HepG2 (cell line): ENCODE measurements around the gene OVOL2. TPM values are rescaled to one million over a fixed set of nuclear protein-coding genes. Genes with fewer than 3 reads are reported as not detected.

Experiments used
- ARNTL ChIP-seq: sonication (generic); formaldehyde crosslinking; IDR thresholded peaks from 2 replicates; pipeline ENCODE4 v1.4.0; 2020; ENCODE audit warnings: mild to moderate bottlenecking, missing genetic modification reagents
- DMAP1 ChIP-seq: IDR thresholded peaks from 2 replicates; pipeline ENCODE4 v1.6.1; 2016
- EZH2 ChIP-seq: conservative IDR thresholded peaks from 2 replicates; pipeline ENCODE4 v1.6.1; 2012; ENCODE audit warnings: mild to moderate bottlenecking, low read depth, low read length, moderate library complexity
- HHEX ChIP-seq: IDR thresholded peaks from 2 replicates; pipeline ENCODE4 v1.6.1; 2016; ENCODE audit warnings: control low read depth
- HNRNPL ChIP-seq: fragments of 200-400 bp; formaldehyde crosslinking; IDR thresholded peaks from 2 replicates; pipeline ENCODE4 v1.6.1; 2017; ENCODE audit warnings: mild to moderate bottlenecking, low read depth, low read length
- JUND ChIP-seq: sonication (generic); formaldehyde crosslinking; IDR thresholded peaks from 2 replicates; pipeline ENCODE4 v1.8.0; 2022; ENCODE audit warnings: mild to moderate bottlenecking, missing genetic modification reagents
- POLR2AphosphoS2 ChIP-seq: IDR thresholded peaks from 2 replicates; pipeline ENCODE4 v1.6.1; 2011; ENCODE audit warnings: low read depth, low read length, improper control_type of control experiment
- REXO4 ChIP-seq: sonication (generic); formaldehyde crosslinking; IDR thresholded peaks from 2 replicates; pipeline ENCODE4 v1.8.0; 2022; ENCODE audit warnings: missing genetic modification reagents, mild to moderate bottlenecking, borderline replicate concordance
- RFXANK ChIP-seq: IDR thresholded peaks from 2 replicates; pipeline ENCODE4 v1.6.1; 2016
- SKI ChIP-seq: fragments of 450-650 bp; IDR thresholded peaks from one replicate; pipeline ENCODE4 v1.6.1; 2018; ENCODE audit warnings: mild to moderate bottlenecking; ENCODE audit not compliant: partially characterized antibody
- SMARCE1 ChIP-seq: fragments of 450-650 bp; IDR thresholded peaks from 2 replicates; pipeline ENCODE4 v1.6.1; 2017; ENCODE audit warnings: borderline replicate concordance
- SNAPC5 ChIP-seq: sonication (generic); formaldehyde crosslinking; IDR thresholded peaks from 2 replicates; pipeline ENCODE4 v1.8.1; 2023; ENCODE audit warnings: mild to moderate bottlenecking, missing genetic modification reagents, borderline replicate concordance
- THAP11 ChIP-seq: IDR thresholded peaks from 2 replicates; pipeline ENCODE4 v1.6.1; 2016; ENCODE audit warnings: missing biosample characterization, missing genetic modification reagents
- YY1 ChIP-seq: IDR thresholded peaks from 2 replicates; pipeline ENCODE4 v1.6.1; 2011; ENCODE audit warnings: low read length, low read depth, moderate library complexity, mild to moderate bottlenecking; ENCODE audit not compliant: insufficient read depth, insufficient replicate concordance
- ZBTB20 ChIP-seq: sonication (generic); formaldehyde crosslinking; IDR thresholded peaks from 2 replicates; pipeline ENCODE4 v1.8.1; 2023; ENCODE audit warnings: missing genetic modification reagents, low read depth, mild to moderate bottlenecking, borderline replicate concordance
- ZKSCAN1 ChIP-seq: fragments of 150-350 bp; IDR thresholded peaks from 2 replicates; pipeline ENCODE4 v1.6.1; 2014; ENCODE audit warnings: low read length
- ZNF20 ChIP-seq: sonication (generic); formaldehyde crosslinking; IDR thresholded peaks from 2 replicates; pipeline ENCODE4 v1.4.0; 2020; ENCODE audit warnings: mild to moderate bottlenecking, moderate library complexity, missing genetic modification reagents
- ZNF224 ChIP-seq: sonication (generic); formaldehyde crosslinking; IDR thresholded peaks from 2 replicates; pipeline ENCODE4 v1.5.0; 2020; ENCODE audit warnings: mild to moderate bottlenecking, missing genetic modification reagents
- ZNF333 ChIP-seq: sonication (generic); formaldehyde crosslinking; IDR thresholded peaks from 2 replicates; pipeline ENCODE4 v1.4.0; 2020; ENCODE audit warnings: mild to moderate bottlenecking, missing genetic modification reagents, borderline replicate concordance
- ZNF567 ChIP-seq: sonication (generic); formaldehyde crosslinking; IDR thresholded peaks from 2 replicates; pipeline ENCODE4 v1.8.1; 2023; ENCODE audit warnings: mild to moderate bottlenecking, missing genetic modification reagents, borderline replicate concordance
- ZSCAN12 ChIP-seq: sonication (generic); formaldehyde crosslinking; IDR thresholded peaks from 2 replicates; pipeline ENCODE4 v1.9.0; 2021; ENCODE audit warnings: mild to moderate bottlenecking, missing genetic modification reagents
- polyA plus RNA-seq, 8 experiments: library from polyadenylated mRNA; depleted of rRNA in 3 of 8; stranded (reverse) in 7 of 8; unstranded in 1 of 8; fragments of >200 nt; fragmentation: Illumina TruSeq in 4 of 8; extraction: Trizol in 4 of 8; gene quantifications; 2 replicates each; pipeline versions ENCODE4 v1.2.1 to v1.2.3, GENCODE V29; 2011 to 2016; ENCODE audit warnings: low read depth in 4 of 8, missing spikeins in 1 of 8, mixed read lengths in 1 of 8; ENCODE audit not compliant: insufficient read depth in 1 of 8
- total RNA-seq, 5 experiments: library from RNA; depleted of rRNA; stranded (reverse); fragments of >200 nt; fragmentation: Illumina TruSeq; extraction: Trizol; gene quantifications; 2 replicates each; pipeline ENCODE4 v1.2.3, GENCODE V29; 2016; ENCODE audit warnings: low read depth in 1 of 5
- TF ChIP-seq, protein P1 (sequence below): sonication (generic); formaldehyde crosslinking; IDR thresholded peaks from 2 replicates; pipeline ENCODE4 v1.5.0; 2020; ENCODE audit warnings: mild to moderate bottlenecking, missing genetic modification reagents
- TF ChIP-seq, protein P2 (sequence below): fragments of 450-650 bp; IDR thresholded peaks from 2 replicates; pipeline ENCODE4 v1.6.1; 2017
- TF ChIP-seq, protein P3 (sequence below): sonication (generic); formaldehyde crosslinking; IDR thresholded peaks from 2 replicates; pipeline ENCODE4 v1.4.0; 2020; ENCODE audit warnings: missing genetic modification reagents, mild to moderate bottlenecking, borderline replicate concordance

The OVOL2 gene
- total and polyA plus RNA-seq, 2 of the 13 experiments (the other 11 are each of a cell fraction or from before 2014, with no cell fraction given) = 0.20 to 0.31 TPM

DNA sequence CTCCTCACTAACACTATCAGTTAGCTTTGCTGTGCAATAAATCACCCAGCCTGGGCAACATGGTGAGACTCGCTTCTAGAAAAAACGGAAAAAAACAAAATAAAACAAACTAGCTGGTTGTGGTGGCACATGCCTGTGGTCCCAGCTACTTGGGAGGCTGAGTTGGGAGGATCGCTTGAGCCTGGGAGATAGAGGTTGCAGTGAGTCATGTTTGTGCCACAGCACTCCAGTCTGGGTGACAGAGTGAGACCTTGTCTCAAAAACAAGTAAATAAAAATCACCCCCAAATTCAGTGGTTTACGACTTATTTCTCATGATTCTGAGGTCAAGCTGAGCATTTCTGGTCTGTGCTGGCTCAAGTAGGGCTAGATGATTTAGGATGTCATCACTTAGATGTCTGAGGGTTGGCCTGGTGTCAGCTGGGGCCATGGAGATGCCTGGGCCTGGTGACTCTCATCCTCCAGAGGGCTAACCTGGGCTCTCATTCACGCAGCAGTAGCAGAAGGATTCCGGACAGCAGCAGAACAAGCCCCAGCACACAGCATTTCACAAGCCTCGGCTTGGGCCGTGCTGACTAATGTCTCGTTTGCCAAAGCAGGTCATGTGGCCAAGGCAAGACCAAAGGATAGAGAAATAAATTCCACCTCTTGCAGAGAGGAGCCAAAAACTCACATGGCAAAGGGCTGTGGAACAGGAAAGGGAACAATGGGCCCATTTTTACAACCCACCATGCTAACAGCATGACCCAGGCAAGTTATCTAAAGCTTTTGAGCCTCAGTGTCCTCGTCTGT is 56.4 kb downstream of the OVOL2 start (continued):
- TF ChIP-seq RFXANK = no peak
- TF ChIP-seq HHEX (CRISPR knock-in tag) = no peak
- TF ChIP-seq DMAP1 (CRISPR knock-in tag) = 0 out of 2 replicates have a peak, but pooled peaks have one; percentile 20
- TF ChIP-seq JUND (CRISPR knock-in tag) = no peak
- TF ChIP-seq, protein P1, sequence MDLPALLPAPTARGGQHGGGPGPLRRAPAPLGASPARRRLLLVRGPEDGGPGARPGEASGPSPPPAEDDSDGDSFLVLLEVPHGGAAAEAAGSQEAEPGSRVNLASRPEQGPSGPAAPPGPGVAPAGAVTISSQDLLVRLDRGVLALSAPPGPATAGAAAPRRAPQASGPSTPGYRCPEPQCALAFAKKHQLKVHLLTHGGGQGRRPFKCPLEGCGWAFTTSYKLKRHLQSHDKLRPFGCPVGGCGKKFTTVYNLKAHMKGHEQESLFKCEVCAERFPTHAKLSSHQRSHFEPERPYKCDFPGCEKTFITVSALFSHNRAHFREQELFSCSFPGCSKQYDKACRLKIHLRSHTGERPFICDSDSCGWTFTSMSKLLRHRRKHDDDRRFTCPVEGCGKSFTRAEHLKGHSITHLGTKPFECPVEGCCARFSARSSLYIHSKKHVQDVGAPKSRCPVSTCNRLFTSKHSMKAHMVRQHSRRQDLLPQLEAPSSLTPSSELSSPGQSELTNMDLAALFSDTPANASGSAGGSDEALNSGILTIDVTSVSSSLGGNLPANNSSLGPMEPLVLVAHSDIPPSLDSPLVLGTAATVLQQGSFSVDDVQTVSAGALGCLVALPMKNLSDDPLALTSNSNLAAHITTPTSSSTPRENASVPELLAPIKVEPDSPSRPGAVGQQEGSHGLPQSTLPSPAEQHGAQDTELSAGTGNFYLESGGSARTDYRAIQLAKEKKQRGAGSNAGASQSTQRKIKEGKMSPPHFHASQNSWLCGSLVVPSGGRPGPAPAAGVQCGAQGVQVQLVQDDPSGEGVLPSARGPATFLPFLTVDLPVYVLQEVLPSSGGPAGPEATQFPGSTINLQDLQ = no peak
- TF ChIP-seq ZKSCAN1 = no peak
- TF ChIP-seq ZSCAN12 (CRISPR knock-in tag) = no peak
- no peak for TF ChIP-seq ZNF333 (CRISPR knock-in tag)
- TF ChIP-seq, protein P2, sequence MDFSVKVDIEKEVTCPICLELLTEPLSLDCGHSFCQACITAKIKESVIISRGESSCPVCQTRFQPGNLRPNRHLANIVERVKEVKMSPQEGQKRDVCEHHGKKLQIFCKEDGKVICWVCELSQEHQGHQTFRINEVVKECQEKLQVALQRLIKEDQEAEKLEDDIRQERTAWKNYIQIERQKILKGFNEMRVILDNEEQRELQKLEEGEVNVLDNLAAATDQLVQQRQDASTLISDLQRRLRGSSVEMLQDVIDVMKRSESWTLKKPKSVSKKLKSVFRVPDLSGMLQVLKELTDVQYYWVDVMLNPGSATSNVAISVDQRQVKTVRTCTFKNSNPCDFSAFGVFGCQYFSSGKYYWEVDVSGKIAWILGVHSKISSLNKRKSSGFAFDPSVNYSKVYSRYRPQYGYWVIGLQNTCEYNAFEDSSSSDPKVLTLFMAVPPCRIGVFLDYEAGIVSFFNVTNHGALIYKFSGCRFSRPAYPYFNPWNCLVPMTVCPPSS = no peak
- no peak for TF ChIP-seq ZNF567 (CRISPR knock-in tag)
- no peak for TF ChIP-seq REXO4 (CRISPR knock-in tag)
- no peak for TF ChIP-seq HNRNPL
- no peak for TF ChIP-seq SMARCE1
- 0 out of 2 replicates have a peak, but pooled peaks have one; percentile 25 for TF ChIP-seq SNAPC5 (CRISPR knock-in tag)
- TF ChIP-seq ZBTB20 = no peak
- peak; percentile 88; the same call in 1 of the 2 replicates for TF ChIP-seq ZNF224 (CRISPR knock-in tag)
- peak; percentile 37; the same call in 1 of the 2 replicates for TF ChIP-seq THAP11 (CRISPR knock-in tag)
- TF ChIP-seq, protein P3, sequence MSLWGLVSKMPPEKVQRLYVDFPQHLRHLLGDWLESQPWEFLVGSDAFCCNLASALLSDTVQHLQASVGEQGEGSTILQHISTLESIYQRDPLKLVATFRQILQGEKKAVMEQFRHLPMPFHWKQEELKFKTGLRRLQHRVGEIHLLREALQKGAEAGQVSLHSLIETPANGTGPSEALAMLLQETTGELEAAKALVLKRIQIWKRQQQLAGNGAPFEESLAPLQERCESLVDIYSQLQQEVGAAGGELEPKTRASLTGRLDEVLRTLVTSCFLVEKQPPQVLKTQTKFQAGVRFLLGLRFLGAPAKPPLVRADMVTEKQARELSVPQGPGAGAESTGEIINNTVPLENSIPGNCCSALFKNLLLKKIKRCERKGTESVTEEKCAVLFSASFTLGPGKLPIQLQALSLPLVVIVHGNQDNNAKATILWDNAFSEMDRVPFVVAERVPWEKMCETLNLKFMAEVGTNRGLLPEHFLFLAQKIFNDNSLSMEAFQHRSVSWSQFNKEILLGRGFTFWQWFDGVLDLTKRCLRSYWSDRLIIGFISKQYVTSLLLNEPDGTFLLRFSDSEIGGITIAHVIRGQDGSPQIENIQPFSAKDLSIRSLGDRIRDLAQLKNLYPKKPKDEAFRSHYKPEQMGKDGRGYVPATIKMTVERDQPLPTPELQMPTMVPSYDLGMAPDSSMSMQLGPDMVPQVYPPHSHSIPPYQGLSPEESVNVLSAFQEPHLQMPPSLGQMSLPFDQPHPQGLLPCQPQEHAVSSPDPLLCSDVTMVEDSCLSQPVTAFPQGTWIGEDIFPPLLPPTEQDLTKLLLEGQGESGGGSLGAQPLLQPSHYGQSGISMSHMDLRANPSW = no peak
- TF ChIP-seq ZNF20 = no peak
- TF ChIP-seq EZH2 = no peak
- TF ChIP-seq SKI = no peak
- no peak for TF ChIP-seq YY1
- TF ChIP-seq POLR2AphosphoS2 = no peak
- no peak for TF ChIP-seq ARNTL (CRISPR knock-in tag)
